ENCODE data around the gene MYOG.

Gene MYOG

GRCh38 chr1:203117611-203118575 lies 32.1 kb upstream of the MYOG start:
- DNase-seq (ENCODE audit: low read depth): no peak

- no peak for DNase-seq (ENCODE audit: low read depth)
Measured at GRCh38 chr1:203116091-203116820, 30.4 kb upstream of the MYOG start.

DNA sequence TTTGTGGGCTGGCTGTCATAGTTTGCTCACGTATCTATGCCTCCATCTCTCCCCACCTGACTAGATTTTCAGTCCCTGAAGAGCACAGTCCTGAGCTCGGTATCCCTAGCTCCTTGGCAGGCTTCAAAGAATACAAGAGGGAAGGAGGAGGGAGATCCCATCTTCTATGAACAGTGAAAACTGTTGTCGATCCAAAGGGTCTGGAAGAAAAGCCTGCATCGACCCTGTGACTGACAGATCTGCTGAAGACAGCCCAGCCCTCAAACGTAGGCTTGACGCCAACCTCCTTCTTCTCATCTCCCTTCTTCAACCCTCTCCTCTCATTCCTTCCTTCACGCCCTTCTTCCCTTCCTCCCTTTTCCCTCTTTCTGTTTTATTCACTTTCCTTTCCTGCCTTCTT lies 28.4 kb upstream of the MYOG start:
- no peak for DNase-seq (ENCODE audit: low read depth)

GRCh38 chr1:203113308-203113707 lies 27.5 kb upstream of the MYOG start:
- DNase-seq (ENCODE audit: low read depth): no peak

DNA sequence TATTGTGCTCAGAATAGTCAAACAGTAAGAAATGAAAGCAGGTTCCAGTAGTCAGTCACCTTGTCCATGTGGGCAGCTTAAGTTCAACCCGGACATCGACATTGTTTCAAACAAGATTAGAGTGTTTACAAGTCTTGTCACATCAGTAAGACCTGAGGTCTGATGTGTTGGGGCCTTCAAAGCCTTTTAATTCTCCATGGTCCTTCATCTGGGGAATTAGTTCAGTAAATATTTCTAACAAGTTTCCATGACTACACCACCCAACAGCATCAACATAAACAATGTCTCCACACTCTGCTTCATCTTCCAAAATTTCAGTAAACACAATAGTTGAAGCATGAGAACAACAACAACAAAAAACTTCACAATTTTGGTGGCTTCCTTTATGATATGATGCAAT lies 26.7 kb upstream of the MYOG start:
- no peak for DNase-seq (ENCODE audit: low read depth)

DNA sequence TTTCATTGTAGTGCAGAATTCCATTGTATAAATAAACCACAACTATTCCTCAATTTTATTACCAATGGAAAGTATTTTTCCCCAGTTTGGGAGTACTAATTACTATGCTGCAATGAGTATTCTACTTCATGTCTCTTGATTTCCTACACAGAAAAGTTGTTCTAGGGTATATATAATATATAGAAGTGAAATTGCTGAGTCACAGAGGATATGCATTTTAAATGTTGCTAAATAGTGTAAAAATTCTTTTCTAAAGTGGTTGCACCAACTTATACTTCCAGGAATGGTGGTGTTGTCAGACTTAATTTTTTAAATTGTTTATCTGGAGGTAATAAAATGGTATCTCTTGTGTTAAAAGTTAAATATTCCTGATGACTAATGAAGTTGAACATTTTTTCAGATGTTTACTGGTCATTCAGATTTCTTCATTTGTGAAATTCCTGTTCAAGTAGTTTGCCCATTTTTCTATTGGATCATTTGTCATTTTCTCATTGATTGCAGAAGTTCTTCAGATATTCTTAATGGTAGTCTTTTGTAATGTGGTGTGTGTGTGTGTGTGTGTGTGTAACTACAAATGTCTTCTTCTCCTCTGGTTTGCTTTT lies 19.1 kb upstream of the MYOG start:
- no peak for DNase-seq (ENCODE audit: low read depth)

- DNase-seq (ENCODE audit: low read depth): no peak
Measured at GRCh38 chr1:203103829-203104495, 18.1 kb upstream of the MYOG start.

DNA sequence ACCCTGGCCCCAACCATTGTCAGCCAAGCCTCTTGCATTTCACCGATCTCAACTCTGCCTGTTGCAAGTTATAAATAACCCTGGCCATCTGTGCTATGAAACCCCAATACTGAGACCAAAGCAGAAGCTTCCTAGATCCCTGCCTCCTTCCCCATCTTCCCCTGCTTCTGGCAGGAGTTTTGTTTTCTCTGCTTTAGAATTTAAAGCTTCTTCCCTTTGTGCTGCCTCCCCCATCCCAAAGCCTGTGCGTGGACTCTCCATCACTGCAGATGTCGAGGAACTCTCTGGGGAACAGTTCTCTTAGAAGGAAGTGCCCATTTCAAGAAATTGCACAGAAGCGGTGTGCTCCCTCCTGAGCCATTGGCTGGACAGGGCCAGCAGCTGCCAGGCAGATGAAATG lies 17.4 kb upstream of the MYOG start:
- DNase-seq (ENCODE audit: low read depth): no peak

GRCh38 chr1:203101813-203102634 lies 16.2 kb upstream of the MYOG start:
- DNase-seq (ENCODE audit: low read depth): no peak

GRCh38 chr1:203100516-203100869 lies 14.7 kb upstream of the MYOG start:
- DNase-seq (ENCODE audit: low read depth): no peak

DNA sequence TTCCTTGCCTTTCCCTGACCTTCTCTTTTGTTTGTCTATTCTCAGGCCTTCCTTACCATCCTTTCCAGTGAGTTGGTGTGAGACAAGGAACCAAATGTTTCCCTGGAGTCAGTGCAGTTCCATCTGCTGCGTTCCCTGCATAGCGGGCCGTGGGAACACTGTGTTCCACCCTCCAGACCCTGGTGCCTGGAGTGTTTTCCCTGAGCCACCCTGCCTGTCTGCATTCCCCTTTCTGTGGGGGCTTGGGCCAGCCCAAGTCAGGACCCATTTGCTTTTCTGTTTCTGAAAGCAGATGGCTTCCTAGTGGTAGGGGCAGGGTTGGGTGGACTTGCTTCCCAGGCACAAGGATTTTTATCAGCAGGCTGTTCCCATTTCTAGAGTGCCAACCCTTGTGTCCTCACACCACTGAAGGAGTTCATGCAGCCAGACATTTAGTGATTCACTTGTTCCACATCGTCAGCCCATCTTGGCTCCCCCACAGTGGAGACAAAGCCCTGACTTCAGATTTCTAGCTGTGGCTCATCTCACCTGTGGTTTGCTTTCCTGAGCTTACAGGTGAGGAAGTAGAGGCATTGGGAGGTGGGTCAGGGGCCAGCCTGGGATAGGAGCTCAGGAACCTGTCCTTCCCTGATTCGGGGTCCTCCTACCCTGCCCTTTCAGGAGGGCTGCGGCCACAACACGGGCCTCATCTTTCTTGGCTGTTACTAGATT lies 14.1 kb upstream of the MYOG start:
- DNase-seq (ENCODE audit: low read depth): no peak

GRCh38 chr1:203098914-203099520 lies 13.2 kb upstream of the MYOG start:
- no peak for DNase-seq (ENCODE audit: low read depth)

GRCh38 chr1:203098445-203098844 lies 12.6 kb upstream of the MYOG start:
- no peak for DNase-seq (ENCODE audit: low read depth)

DNA sequence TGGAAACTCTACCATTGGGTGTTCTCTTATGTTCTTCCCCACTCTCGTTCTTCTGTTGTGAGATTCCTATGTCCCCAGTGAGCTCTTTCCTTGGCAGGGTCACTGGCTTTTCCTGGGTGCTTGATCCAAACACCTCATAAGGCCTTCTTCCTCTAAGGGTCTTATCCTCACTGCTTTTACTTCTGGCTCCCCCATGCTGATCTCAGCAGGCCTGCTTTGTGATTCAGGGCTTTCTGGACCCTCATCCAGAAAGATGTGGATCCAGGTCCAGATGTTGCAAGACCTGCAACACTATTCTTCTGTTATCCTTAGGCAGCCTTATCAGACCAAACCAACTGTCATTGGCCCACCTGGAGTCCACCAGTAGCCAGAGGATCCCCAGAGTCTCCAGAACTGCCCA lies 11.2 kb upstream of the MYOG start:
- DNase-seq (ENCODE audit: low read depth): no peak

DNA sequence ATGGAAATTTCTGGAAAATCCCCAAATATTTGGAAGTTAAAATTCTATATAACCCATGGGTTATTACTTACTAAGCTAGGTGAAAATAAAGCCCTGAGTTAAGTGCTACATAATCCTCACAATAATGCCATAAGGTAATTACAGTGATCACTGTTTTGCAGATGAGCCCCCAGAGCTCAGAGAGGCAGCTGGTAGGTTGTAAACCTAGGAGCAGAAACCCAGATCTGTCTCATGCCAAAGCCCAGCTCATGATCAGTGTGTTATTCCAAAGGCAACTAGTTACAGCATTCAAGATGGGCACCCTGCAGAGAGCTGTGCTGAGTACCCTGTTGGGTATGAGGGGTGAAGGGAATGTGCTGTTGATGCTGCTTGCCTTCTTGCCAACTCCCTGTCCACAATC lies 10.8 kb upstream of the MYOG start:
- DNase-seq (ENCODE audit: low read depth): no peak

DNA sequence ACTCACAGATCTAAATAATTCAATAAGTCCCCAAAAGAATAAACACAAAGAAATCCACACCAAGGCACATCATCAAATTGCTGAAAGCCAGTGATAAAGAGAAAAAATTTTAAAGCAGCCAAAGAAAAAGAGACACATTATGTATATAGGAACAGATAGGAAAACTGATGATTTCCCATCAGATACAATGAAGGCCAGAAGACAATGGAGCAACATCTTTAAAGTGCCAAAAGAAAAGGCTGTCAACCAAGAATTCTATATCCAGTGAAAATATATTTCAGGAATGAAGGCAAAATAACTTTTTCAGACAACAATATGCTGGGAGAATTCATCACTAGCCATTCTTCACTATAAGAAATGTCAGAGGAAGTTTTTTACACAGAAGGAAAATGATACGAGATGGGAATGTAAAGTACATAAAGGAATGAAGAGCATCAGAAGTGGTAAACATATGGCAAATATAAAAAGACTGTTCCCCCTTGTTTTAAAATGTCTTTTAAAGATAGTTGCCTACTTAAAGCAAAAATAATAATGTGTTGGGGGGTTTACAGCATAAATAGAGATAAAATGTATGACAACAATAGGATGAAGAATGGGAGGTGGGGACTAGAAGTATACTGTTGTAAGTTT lies 9.4 kb upstream of the MYOG start:
- no peak for DNase-seq (ENCODE audit: low read depth)

DNA sequence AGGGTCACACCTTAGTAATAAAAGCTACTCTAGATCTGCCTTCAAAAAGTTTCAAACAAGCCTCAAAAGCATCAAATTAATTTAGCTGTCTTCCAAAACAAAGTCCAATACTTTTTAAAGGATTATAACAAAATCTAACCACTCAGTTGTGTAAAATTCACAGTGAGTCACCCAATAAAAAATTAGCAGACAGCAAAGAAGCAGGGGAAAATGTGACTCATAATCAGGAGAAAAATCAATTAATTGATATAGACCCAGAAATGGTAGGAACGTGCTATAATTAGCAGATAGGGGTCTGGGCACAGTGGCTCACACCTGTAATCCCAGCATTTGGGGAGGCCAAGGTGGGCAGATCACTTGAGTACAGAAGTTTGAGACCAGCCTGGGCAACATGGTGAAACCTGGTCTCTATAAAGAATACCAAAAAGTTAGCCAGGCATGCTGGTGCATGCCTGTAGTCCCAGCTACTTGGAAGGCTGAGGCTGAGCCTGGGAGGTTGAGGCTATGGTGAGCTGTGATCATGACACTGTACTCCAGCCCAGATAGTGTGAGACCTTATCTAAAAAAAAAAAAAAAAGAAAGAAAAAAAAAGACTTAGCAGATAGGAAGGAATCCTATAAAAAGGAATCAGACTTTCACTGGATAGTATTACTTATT lies 8.1 kb upstream of the MYOG start:
- DNase-seq (ENCODE audit: low read depth): no peak

DNA sequence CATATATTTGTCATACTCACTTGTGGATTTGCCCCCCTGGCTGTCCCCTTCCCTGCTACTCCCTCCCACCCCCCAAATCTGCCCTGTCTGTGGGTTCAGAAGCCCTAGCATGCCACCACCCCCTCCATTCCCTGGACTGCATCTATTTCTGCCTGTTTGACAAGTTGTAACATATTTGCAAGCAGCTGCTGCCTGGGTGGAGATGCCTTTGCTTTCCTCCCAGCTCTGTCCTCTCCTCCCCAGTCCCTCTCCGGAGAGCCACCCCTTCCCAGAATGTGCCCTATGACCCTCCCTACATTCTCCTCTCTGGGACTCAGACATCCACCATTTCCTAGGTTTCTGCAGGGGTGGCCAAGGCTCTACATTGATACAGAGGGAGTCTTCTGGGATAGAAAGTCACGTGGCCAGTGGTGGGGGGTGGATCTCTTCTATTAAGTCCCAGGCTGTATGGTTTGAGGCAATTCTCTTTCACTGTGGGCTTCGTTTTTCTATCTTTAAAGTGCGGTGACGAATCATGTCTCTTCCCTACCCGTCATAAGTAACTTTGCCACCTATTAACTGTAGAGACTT lies 6.0 kb upstream of the MYOG start:
- no peak for DNase-seq (ENCODE audit: low read depth)

- DNase-seq (ENCODE audit: low read depth): no peak
Measured at GRCh38 chr1:203091199-203091477, 5.3 kb upstream of the MYOG start.
